Activated naive CD4-positive, alpha-beta T cell treated with anti-CD3 and anti-CD28 coated beads, Interleukin-2, amount 10 ng/mL, durations not matched to agents 7 days and 5 days (primary cell): ENCODE measurements around the gene TSPEAR.

Experiments
- CTCF ChIA-PET: fragments of 350-600 bp; sonication (Branson Sonifier 250); formaldehyde crosslinking; loops from one replicate; lab custom pipeline; 2021; ENCODE audit warnings: antibody characterized with exemption; lab: Charles Lee
- DNase-seq: peaks from one replicate; pipeline ENCODE4 v3.0.0-alpha.2; 2020
- H3K27ac Mint-ChIP-seq: one replicate; pipeline ENCODE4 v1.8.0; 2021; ENCODE audit warnings: mild to moderate bottlenecking, moderate library complexity, mixed read lengths
- H3K27me3 Mint-ChIP-seq: one replicate; pipeline ENCODE4 v1.8.0; 2021; ENCODE audit warnings: mild to moderate bottlenecking, mixed read lengths
- H3K36me3 Mint-ChIP-seq: one replicate; pipeline ENCODE4 v1.8.0; 2021; ENCODE audit warnings: mixed read lengths
- H3K4me1 Mint-ChIP-seq: one replicate; pipeline ENCODE4 v1.8.0; 2021; ENCODE audit warnings: mixed read lengths
- H3K4me3 Mint-ChIP-seq: one replicate; pipeline ENCODE4 v1.8.0; 2021; ENCODE audit warnings: mild to moderate bottlenecking, moderate library complexity, mixed read lengths
- H3K9me3 Mint-ChIP-seq: one replicate; pipeline ENCODE4 v1.8.0; 2021; ENCODE audit warnings: mixed read lengths

TSPEAR gene

DNA sequence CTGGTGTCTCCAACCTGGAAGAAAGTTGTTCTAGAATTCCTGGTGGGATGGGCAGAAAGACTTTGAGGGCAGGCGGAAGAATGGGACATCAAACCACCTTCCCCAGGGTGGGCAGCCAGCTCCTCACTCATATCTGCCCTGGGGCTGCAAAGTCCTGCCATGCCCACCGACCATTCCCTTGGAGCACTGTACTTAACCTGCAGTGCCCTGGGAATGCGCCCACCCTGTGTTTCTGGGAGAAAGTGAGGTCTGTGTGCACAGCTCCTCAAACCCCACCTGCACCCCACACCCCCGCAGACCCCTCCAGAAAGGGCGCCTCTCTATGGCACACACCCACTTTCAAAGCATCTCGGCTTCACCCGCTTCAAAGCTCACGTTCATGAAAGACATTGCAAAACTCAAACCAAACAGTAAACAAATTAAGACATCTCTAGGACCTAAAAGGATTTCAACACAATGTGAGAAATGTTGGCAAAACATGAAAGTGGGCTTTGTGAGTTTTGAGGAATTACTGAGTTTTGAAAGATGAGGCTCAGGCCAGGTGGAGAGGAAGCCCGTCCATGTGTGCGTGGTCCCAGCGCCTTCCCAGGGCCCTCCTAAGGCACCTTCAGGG, 196.5 kb downstream of the TSPEAR start:
- CTCF ChIA-PET, result interaction anchor here (7.4 kb wide), 1 partner anchor 280 kb away, joined by 65 read pairs; no protein-coding TSS in a partner anchor
- DNase-seq, result no peak
- H3K27me3 Mint-ChIP-seq, result peaks cover 16% of the 10 kb centered on the region
- H3K36me3 Mint-ChIP-seq, result no peaks in the 10 kb centered on the region
- H3K4me1 Mint-ChIP-seq, result peaks cover 1% of the 10 kb centered on the region
- no peaks in the 10 kb centered on the region for H3K9me3 Mint-ChIP-seq
- no peak overlapping the region for H3K27ac Mint-ChIP-seq
- H3K4me3 Mint-ChIP-seq, result no peak overlapping the region

DNA sequence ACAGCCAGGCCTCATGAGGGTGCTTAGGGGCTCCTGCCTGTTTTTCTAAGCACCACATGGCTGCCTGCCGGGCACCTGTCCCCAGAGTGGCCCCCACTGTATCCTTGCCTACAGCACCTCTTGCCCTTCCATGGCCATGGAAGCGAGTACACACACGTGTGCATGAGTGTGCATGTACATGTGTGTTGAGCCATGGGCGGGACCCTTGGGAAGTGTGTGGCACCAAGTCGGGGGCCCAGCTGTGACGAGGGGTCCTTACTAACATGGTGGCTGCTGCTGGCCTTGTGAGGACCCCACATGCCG, 197.2 kb downstream of the TSPEAR start:
- CTCF ChIA-PET, result interaction anchor here (4.9 to 7.4 kb wide), 2 partner anchors 228 to 280 kb away, joined by 50 to 65 read pairs; no protein-coding TSS in a partner anchor
- Mint-ChIP-seq H3K36me3 (no peaks in the 10 kb centered on the region), H3K27ac (no peak overlapping the region), H3K9me3 (no peaks in the 10 kb centered on the region), H3K4me3 (no peak overlapping the region), H3K4me1 (peaks cover 2% of the 10 kb centered on the region), H3K27me3 (peaks cover 18% of the 10 kb centered on the region)
- no peak for DNase-seq

DNA sequence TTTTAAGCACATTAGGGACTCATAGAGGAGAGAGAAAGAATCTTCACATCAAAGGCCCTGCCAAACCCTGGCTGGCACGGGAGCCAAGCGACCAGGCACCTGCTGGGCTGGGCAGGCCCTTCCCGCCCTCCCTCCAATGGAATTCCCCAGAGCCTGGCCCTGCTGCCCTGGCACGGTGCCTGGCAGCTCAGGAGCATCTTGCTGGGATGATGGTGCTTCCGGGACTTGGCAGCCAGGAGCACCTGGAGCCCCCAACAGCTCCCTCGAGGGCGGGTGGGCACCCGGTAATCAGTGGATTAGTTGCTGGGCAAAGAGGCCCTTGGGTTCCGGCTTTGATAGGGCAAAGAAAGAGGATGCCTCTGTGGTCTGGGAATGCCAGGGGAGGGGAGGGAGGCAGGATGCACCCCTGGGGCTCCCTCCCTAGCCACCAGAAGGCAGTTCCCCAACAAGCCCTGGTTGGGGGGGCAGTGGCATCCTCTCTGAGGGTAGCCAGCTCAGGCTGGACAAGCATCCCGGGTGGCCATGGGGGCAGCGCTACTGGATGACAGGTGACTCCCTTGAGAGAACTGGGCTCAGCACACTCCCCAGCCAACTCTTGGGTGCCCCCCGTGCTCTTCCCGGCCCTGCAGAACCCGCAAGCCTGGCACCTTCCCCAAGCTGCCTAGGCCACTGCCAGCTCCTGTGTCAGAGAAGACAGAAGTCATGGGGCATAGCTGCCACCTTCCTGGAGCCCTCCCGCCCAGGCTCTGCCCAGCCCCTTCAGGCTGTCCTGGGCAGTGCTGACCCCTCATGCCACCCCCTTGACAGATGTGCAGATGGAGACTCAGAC, 197.8 kb downstream of the TSPEAR start:
- no peak overlapping the region for H3K4me3 Mint-ChIP-seq
- H3K4me1 Mint-ChIP-seq, result peaks cover 2% of the 10 kb centered on the region
- no peak overlapping the region for H3K27ac Mint-ChIP-seq
- CTCF ChIA-PET, result interaction anchor here (4.9 to 7.4 kb wide), 2 partner anchors 228 to 281 kb away, joined by 50 to 65 read pairs; no protein-coding TSS in a partner anchor
- H3K27me3 Mint-ChIP-seq, result peaks cover 16% of the 10 kb centered on the region
- no peaks in the 10 kb centered on the region for H3K36me3 Mint-ChIP-seq
- no peak for DNase-seq
- no peaks in the 10 kb centered on the region for H3K9me3 Mint-ChIP-seq

DNA sequence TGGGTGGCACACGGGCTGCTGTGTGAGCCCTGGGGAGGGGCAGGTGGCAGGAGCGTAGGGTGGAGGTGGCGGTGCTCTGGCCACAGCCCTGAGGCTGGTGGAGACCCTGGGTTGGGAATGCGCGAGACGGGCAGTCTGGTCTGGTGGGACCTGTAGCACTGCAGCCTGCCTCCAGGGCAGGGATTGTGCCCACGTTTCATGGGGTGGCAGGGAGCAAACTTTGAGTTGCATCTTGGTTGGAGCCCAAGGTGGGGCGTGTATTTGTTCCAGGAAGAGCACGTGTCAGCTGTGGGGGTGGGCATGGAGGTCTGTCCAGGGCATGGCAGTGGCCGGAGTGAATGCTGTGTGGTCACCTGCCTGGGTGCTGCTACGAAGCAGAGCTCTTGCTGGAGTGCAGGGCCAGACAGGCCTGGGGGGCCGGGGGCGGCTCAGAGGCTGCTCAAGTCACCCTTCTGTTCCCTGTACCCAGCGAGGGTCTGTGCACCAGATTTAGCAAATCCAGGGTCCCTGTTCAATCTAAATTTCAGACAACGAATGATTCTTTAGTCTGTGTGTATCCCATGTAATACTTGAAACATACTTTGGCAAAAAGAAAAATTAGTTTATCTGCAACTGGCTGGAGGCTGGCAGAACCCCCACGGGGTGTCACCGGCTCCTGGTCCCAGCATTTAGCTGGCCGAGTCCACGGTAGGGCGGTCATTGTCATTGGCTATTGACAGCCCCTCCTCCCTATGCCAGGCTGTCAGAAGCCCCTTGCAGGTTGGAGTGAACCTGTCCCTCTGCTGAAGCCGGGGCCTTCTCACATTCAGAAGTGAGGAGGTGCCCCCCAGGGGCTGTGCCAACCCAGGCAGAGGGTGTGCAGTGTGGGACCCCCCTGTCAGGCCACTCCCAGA, 198.6 kb downstream of the TSPEAR start:
- H3K36me3 Mint-ChIP-seq, result no peaks in the 10 kb centered on the region
- no peak overlapping the region for H3K27ac Mint-ChIP-seq
- no peak for DNase-seq
- H3K27me3 Mint-ChIP-seq, result peaks cover 21% of the 10 kb centered on the region
- CTCF ChIA-PET, result interaction anchor here (4.9 to 7.4 kb wide), 2 partner anchors 229 to 282 kb away, joined by 50 to 65 read pairs; no protein-coding TSS in a partner anchor
- no peak overlapping the region for H3K4me3 Mint-ChIP-seq
- H3K9me3 Mint-ChIP-seq, result no peaks in the 10 kb centered on the region
- H3K4me1 Mint-ChIP-seq, result peaks cover 2% of the 10 kb centered on the region

DNA sequence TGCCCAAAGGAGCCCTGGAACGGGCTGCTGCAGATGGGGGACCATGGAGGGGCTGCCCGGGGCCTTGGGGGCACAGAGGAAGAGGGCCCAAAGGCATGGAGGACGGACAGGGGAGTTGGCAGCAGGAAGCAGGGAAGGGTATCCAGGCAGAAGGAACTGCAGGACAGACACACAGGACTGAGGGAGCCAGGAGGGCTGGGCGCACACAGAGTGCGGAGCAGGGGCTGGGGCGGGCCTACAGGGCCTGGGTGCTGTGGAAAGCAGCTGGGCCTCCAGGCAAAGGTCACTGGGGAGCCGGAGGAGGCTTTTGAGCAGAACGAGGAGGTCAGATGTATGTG, 199.5 kb downstream of the TSPEAR start:
- H3K36me3 Mint-ChIP-seq, result no peaks in the 10 kb centered on the region
- no peak for DNase-seq
- CTCF ChIA-PET, result interaction anchor here (2.1 to 7.4 kb wide), 3 partner anchors 230 to 288 kb away, joined by 17 to 65 read pairs (median 50); no protein-coding TSS in a partner anchor
- H3K4me1 Mint-ChIP-seq, result peaks cover 2% of the 10 kb centered on the region
- H3K4me3 Mint-ChIP-seq, result no peak overlapping the region
- H3K27me3 Mint-ChIP-seq, result peaks cover 21% of the 10 kb centered on the region
- H3K9me3 Mint-ChIP-seq, result no peaks in the 10 kb centered on the region
- no peak overlapping the region for H3K27ac Mint-ChIP-seq

DNA sequence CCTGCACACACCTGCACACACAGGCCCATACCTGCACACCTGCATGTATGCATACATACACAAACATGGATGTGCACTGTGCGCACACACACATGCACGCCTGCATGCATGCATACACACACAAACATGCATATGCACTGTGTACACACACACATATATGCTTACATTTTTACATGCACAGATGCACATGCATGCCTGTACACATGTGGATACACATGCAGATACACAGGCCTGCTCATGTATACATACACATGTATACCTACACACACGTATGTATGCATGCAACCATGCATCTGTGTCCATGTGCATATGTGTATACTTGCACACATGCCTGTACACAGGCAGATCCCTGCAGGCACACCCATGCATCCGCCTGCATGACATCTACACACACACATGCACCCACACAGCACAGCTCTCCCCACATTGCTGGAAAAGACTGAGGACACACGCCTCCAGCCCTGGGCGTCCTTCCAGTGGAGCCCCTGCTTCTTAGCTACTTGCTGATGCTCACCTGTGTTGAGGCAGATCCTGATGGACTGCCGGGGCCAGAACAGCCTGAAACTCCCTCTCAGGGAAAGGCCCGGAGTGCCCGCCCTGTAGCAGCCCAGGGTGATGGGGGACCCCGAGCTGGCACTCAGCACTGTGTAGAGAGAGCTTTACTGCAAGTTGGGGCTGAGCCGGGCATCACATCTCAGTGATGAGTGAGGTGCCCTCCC, 200.0 kb downstream of the TSPEAR start:
- peaks cover 21% of the 10 kb centered on the region for H3K27me3 Mint-ChIP-seq
- no peaks in the 10 kb centered on the region for H3K36me3 Mint-ChIP-seq
- H3K27ac Mint-ChIP-seq, result no peak overlapping the region
- peak overlapping the region; percentile 31 for H3K4me3 Mint-ChIP-seq
- no peaks in the 10 kb centered on the region for H3K9me3 Mint-ChIP-seq
- H3K4me1 Mint-ChIP-seq, result peaks cover 2% of the 10 kb centered on the region
- no peak for DNase-seq
- CTCF ChIA-PET, result interaction anchor here (0.6 to 7.4 kb wide), 11 partner anchors 8 to 288 kb away, joined by 3 to 65 read pairs (median 4); no protein-coding TSS in a partner anchor

DNA sequence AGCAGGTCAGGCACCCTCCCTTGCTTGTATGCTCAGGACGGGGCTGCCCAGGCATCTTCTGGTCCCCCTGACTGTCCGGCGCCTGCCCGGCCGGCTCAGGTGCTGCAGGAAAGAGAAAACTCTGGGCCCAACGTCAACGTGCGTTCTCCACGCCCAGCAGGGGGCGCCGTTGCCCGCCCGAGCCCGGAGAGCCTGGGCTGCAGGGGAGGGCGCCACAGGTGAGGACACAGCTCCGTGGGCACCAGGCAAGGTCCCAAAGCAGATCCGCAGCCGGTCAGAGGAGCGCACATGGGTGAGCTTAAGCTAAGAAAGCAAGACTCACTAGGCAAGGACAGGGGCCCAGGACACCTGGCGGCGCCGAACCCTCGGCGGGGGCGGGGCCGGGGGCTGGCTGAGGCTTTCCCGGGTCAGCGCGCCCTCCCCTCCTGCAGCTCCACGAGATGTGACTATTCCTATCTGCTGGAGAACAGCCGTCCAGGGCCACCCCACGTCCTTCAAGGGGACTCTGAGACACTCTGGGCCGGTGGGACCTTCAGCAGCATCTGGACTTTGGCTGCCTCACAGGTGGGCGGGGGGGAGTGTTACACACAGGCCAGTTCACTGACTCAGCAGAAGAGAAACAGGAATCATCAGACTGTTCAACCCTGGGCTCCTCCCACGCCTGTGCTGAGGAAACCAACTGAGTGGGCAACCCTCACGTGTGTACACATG, 200.7 kb downstream of the TSPEAR start:
- Mint-ChIP-seq H3K27ac (no peak overlapping the region), H3K4me1 (peaks cover 2% of the 10 kb centered on the region), H3K36me3 (no peaks in the 10 kb centered on the region), H3K9me3 (no peaks in the 10 kb centered on the region), H3K4me3 (peak overlapping the region; percentile 31), H3K27me3 (peaks cover 24% of the 10 kb centered on the region)
- peak; percentile 85 for DNase-seq
- CTCF ChIA-PET, result interaction anchor here (0.6 to 7.4 kb wide), 17 partner anchors 9 to 289 kb away, joined by 3 to 65 read pairs (median 4); no protein-coding TSS in a partner anchor

DNA sequence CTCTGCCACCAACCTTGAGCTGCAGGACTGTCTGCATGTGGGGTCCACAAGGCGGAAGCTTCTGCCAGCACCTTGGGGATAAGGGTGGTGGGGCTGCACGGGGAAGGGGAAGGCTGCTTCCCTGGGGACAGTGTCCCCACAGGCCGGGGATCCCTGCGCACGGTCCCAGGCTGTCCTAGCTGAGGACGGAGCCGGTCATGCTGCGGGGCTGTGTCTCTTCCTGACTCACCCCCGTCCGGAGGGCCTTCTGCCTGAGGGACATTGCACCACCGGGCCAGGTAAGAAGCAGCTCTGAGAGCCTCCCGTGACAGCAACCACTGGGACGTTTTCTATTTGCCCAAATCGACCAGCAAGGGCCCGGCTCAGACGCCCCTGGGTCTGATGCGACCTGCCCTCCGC, 201.3 kb downstream of the TSPEAR start:
- no peaks in the 10 kb centered on the region for H3K9me3 Mint-ChIP-seq
- peaks cover 2% of the 10 kb centered on the region for H3K4me1 Mint-ChIP-seq
- H3K27me3 Mint-ChIP-seq, result peaks cover 24% of the 10 kb centered on the region
- no peaks in the 10 kb centered on the region for H3K36me3 Mint-ChIP-seq
- CTCF ChIA-PET, result interaction anchor here (0.6 to 7.4 kb wide), 16 partner anchors 9 to 289 kb away, joined by 3 to 65 read pairs (median 4); no protein-coding TSS in a partner anchor
- H3K4me3 Mint-ChIP-seq, result no peak overlapping the region
- DNase-seq, result no peak
- H3K27ac Mint-ChIP-seq, result no peak overlapping the region

DNA sequence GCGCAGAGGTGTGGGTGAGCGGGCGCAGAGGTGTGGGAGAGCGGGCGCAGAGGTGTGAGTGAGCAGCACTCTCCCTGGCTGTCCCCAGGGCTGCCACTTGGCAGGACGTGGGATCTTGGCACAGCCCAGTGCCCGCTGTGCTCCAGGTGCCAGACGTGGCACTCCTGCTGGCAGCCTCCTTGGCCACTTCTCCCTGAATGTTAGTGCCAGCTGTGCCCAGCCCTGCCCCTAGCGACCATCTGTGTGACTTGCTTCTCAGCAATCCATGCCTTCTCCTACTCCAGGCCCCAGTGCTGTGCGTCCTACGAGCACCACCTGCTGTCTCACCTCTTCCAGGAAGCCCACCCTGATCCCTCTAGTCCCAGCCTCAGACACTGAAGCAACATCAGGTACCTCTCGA, 201.8 kb downstream of the TSPEAR start:
- no peak for DNase-seq
- Mint-ChIP-seq H3K4me1 (peaks cover 2% of the 10 kb centered on the region), H3K27ac (no peak overlapping the region), H3K36me3 (no peaks in the 10 kb centered on the region), H3K9me3 (no peaks in the 10 kb centered on the region), H3K4me3 (no peak overlapping the region), H3K27me3 (peaks cover 21% of the 10 kb centered on the region)
- CTCF ChIA-PET, result interaction anchor here (0.6 to 7.4 kb wide), 7 partner anchors 13 to 285 kb away, joined by 3 to 65 read pairs (median 4); no protein-coding TSS in a partner anchor

DNA sequence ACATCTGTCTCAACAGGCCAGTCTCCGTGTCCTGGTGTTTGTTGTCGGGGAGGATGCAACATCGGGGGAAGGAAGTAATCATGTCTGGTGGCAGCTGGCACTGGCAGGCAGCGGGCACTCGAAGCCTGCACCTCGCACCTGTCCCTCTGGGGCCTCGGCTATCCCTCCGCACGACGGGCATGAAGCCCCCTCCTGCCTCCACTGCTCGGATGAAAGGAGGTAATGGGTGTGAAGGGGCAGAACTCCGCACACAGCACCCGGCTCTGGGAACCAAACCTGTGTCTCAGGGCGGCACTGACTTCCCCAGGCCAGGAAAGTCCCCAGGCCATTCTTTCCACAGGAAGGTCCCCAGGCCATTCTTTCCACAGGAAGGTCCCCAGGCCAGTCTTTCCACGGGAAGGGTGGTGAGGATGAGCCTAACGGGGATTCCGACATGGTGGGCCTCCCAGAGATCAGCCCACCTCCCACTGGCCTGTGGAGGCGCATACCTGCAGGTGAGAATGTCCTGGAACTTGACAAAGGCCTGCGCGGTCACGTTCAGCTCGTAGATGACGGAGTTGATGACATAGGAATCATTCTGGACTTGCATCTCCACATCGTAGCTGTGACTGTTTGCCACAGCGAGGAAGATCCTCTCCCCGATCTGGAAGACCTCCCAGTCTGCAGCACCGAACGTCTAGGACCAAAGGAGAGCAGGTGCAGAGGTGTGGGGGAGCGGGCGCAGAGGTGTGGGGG, 202.5 kb downstream of the TSPEAR start:
- Mint-ChIP-seq H3K4me3 (no peak overlapping the region), H3K9me3 (no peaks in the 10 kb centered on the region), H3K4me1 (peaks cover 6% of the 10 kb centered on the region), H3K27me3 (peaks cover 21% of the 10 kb centered on the region), H3K36me3 (no peaks in the 10 kb centered on the region), H3K27ac (no peak overlapping the region)
- no peak for DNase-seq
- CTCF ChIA-PET, result no interaction called here

DNA sequence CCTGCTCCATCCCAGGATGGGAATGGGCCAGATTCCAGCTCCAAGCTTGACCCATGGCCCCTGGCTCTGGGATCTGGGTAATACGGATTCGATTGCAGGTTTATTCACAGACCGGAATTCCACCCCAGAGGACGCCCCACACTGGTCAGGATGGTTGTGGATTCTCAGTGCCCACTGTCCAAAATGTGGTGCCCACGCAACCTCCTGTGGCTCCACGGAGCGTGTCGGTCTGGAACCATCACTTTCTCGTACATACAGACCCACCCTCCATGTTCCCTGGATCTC, 203.0 kb downstream of the TSPEAR start:
- no peak for DNase-seq
- Mint-ChIP-seq H3K36me3 (no peaks in the 10 kb centered on the region), H3K4me3 (no peak overlapping the region), H3K27ac (no peak overlapping the region), H3K4me1 (peaks cover 8% of the 10 kb centered on the region), H3K9me3 (no peaks in the 10 kb centered on the region), H3K27me3 (peaks cover 21% of the 10 kb centered on the region)
- CTCF ChIA-PET, result no interaction called here

DNA sequence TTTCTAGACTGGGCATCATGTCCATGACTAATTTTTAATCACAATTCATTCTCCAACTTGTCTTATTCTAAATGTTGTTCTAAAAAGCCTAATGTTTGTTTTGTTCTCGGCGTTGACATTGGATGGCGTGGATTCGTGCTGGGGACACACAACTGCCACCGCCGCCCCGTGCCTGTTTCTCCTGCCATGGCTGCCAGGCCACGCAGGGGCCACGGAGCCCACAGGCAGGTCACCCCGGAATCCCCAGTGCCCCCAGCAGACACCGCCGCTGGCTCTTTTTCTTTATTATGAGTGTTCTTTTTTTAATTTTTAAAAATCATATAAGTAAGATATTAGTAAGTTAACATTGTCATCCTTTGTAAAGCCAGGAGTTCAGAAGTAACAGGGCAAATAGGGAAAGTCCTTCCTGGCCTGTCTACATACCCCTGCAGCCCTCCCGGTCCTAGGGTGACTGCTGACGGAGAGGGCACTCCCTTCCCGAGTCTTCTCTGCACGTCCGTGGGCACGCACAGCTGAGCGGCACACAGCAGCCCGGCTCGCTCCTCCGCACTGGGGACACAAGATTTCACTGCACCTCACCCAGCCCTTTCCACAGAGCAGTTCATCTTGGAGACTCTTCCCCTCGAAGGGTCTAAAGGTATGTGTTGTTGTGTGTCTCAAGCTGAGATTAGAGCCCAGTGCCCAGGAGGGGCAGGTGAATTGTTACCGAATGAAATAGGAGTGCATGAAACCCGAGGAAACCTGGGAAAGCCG, 203.5 kb downstream of the TSPEAR start:
- peaks cover 8% of the 10 kb centered on the region for H3K4me1 Mint-ChIP-seq
- no peak overlapping the region for H3K27ac Mint-ChIP-seq
- no peak for DNase-seq
- H3K4me3 Mint-ChIP-seq, result no peak overlapping the region
- no peaks in the 10 kb centered on the region for H3K9me3 Mint-ChIP-seq
- peaks cover 21% of the 10 kb centered on the region for H3K27me3 Mint-ChIP-seq
- CTCF ChIA-PET, result no interaction called here
- H3K36me3 Mint-ChIP-seq, result no peaks in the 10 kb centered on the region
